Sigmoid colon (tissue), 7 donors: ENCODE results near the gene LRRC43. TPM values are rescaled to one million over a fixed set of nuclear protein-coding genes. Genes with fewer than 3 reads are reported as not detected.

Experiments
- DNase-seq: peaks from one replicate; pipeline ENCODE4 v3.0.0-alpha.2; 2019
- H3K27ac ChIP-seq, 4 donors: fragments of 200-600 bp; sonication (generic); one replicate each; pipeline ENCODE4 v1.5.1; 2016 to 2019; ENCODE audit warnings: mild to moderate bottlenecking in 1 of 4
- H3K27me3 ChIP-seq, 3 donors: fragments of 200-600 bp; sonication (generic); one replicate each; pipeline ENCODE4 v1.5.1; 2019; ENCODE audit warnings: mild to moderate bottlenecking in 1 of 3
- H3K36me3 ChIP-seq, 4 donors: fragments of 200-600 bp; sonication (generic); one replicate each; pipeline ENCODE4 v1.5.1; 2016 to 2019
- H3K4me1 ChIP-seq, 4 donors: fragments of 200-600 bp; sonication (generic); one replicate each; pipeline ENCODE4 v1.5.1; 2017 to 2019
- H3K4me3 ChIP-seq, 4 donors: fragments of 200-600 bp; sonication (generic); one replicate each; pipeline ENCODE4 v1.5.1; 2017 to 2019; ENCODE audit warnings: mild to moderate bottlenecking in 2 of 4, moderate library complexity in 1 of 4
- H3K9me3 ChIP-seq, 4 donors: fragments of 200-600 bp in 3 of 4; sonication (generic) in 3 of 4; one replicate each; pipeline versions ENCODE4 v1.5.1 to v1.6.1; 2013 to 2019
- EP300 ChIP-seq, 4 donors: sonication (generic); formaldehyde crosslinking; IDR thresholded peaks; one replicate each; pipeline ENCODE4 v1.6.1; 2017; ENCODE audit warnings: antibody characterized with exemption in 4 of 4
- POLR2A ChIP-seq, 2 donors: fragments of 450-650 bp; IDR thresholded peaks; one replicate each; pipeline ENCODE4 v1.6.1; 2016; ENCODE audit warnings: antibody characterized with exemption in 2 of 2, mild to moderate bottlenecking in 2 of 2, moderate library complexity in 2 of 2
- POLR2AphosphoS5 ChIP-seq, 4 donors: sonication (generic); formaldehyde crosslinking; IDR thresholded peaks; one replicate each; pipeline ENCODE4 v1.6.1; 2017; ENCODE audit warnings: antibody characterized with exemption in 4 of 4
- WGBS, 2 donors: extraction: QIAGEN DNeasy Blood & Tissue Kit; methylation state at CpG; one replicate each; pipeline ENCODE4 v1.1.7; 2013; 5-methylcytosine and 5-hydroxymethylcytosine counted together
- intact Hi-C: fragments of 100-400 bp; cut with DNase I; formaldehyde crosslinking; loops from one replicate; pipeline ENCODE4 v1.15.1; 2023
- polyA plus RNA-seq, 3 donors: library from polyadenylated mRNA; stranded (reverse); fragments of 200-250 nt; gene quantifications; one replicate each; pipeline ENCODE4 v1.2.3, GENCODE V29; 2013
- total RNA-seq, 4 donors: library from RNA; depleted of rRNA; stranded (reverse); fragments of >200 nt; gene quantifications; one replicate each; pipeline ENCODE4 v1.1.0, GENCODE V29; 2016
- TF ChIP-seq, protein P1 (sequence below), 4 experiments: fragments of 450-650 bp in 3 of 4; fragments of 200-600 bp in 1 of 4; IDR thresholded peaks; one replicate each; pipeline ENCODE4 v1.5.1; 2016 to 2019; ENCODE audit warnings: antibody characterized with exemption in 4 of 4, mild to moderate bottlenecking in 3 of 4, moderate library complexity in 2 of 4
- donor health status: healthy with polysubstance abuse.
- donor health status: Bipolar disorder and iron deficiency.
- donor health status: healthy.

Gene LRRC43
- total and polyA plus RNA-seq, 7 donors: 0.19 to 4.4 (median 1.2) TPM; not detected in 3

DNA sequence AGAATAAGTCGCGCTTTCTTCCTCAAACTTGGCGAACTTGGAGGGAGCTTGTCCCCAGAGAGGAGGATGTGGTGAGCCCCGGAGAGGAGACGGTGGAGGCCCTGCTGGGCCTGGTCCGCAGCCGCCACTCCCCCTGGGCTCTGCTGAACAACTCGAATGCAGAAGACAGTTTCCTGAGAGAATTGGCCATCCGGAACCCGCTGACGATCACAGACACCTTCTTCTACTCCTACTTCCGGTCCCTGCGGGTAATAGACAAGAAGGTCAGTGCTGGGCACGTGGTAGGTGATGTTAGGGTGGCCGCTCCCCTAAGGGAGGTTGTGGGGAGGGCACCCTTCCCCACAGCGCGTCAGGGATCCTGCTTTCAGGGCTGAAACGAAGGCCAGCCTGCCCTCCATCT lies 1.6 kb downstream of the LRRC43 start:
- peaks cover 0 to 11% (median 5%) of the 10 kb centered on the region in 4 donors for H3K4me1 ChIP-seq
- no peak overlapping the region for H3K27ac ChIP-seq
- H3K36me3 ChIP-seq: no peaks in the 10 kb centered on the region
- TF ChIP-seq, protein P1, sequence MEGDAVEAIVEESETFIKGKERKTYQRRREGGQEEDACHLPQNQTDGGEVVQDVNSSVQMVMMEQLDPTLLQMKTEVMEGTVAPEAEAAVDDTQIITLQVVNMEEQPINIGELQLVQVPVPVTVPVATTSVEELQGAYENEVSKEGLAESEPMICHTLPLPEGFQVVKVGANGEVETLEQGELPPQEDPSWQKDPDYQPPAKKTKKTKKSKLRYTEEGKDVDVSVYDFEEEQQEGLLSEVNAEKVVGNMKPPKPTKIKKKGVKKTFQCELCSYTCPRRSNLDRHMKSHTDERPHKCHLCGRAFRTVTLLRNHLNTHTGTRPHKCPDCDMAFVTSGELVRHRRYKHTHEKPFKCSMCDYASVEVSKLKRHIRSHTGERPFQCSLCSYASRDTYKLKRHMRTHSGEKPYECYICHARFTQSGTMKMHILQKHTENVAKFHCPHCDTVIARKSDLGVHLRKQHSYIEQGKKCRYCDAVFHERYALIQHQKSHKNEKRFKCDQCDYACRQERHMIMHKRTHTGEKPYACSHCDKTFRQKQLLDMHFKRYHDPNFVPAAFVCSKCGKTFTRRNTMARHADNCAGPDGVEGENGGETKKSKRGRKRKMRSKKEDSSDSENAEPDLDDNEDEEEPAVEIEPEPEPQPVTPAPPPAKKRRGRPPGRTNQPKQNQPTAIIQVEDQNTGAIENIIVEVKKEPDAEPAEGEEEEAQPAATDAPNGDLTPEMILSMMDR (IDR thresholded peaks at IDR 0.05): no peak
- no peak for TF ChIP-seq EP300 (IDR thresholded peaks at IDR 0.05)
- no peak for TF ChIP-seq POLR2AphosphoS5 (IDR thresholded peaks at IDR 0.05)
- no peak for TF ChIP-seq POLR2A (IDR thresholded peaks at IDR 0.05)
- H3K27me3 ChIP-seq: no peaks in the 10 kb centered on the region
- no peaks in the 10 kb centered on the region for H3K9me3 ChIP-seq
- intact Hi-C loops: loop anchor here (10.0 kb wide), 1 partner anchor 150 kb away; no protein-coding TSS in a partner anchor
- WGBS, 2 donors: 60 to 86% methylated on average over 18 of the region's 18 CpGs
- H3K4me3 ChIP-seq: no peak overlapping the region
- no peak for DNase-seq

DNA sequence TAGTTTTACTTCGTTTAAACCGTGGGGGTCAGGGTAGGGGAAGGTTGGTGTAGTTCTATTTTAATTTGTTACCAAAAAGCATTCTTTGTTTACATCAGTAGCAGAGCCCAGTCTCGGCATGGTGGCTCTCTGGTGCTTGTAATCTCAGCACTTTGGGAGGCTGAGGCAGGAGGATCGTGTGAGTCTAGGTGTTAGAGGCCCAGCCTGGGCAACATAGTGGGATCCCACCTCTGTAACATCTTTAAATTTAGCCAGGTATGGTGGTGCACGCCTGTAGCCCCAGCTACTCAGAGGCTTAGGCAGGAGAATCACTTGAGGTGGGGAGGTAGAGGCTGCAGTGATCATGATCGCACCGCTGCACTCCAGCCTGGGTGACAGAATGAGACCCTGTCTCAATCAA lies 2.2 kb downstream of the LRRC43 start:
- intact Hi-C loops: loop anchor here (10.0 kb wide), 1 partner anchor 150 kb away; no protein-coding TSS in a partner anchor
- H3K36me3 ChIP-seq: no peaks in the 10 kb centered on the region
- 90 to 92% methylated on average over 7 of the region's 7 CpGs for WGBS, 2 donors
- no peaks in the 10 kb centered on the region for H3K27me3 ChIP-seq
- H3K4me1 ChIP-seq: peaks cover 0 to 11% (median 5%) of the 10 kb centered on the region in 4 donors
- TF ChIP-seq POLR2A (IDR thresholded peaks at IDR 0.05): no peak
- no peak for TF ChIP-seq EP300 (IDR thresholded peaks at IDR 0.05)
- TF ChIP-seq, protein P1 (IDR thresholded peaks at IDR 0.05): no peak
- TF ChIP-seq POLR2AphosphoS5 (IDR thresholded peaks at IDR 0.05): no peak
- DNase-seq: no peak
- H3K27ac ChIP-seq: no peak overlapping the region
- no peaks in the 10 kb centered on the region for H3K9me3 ChIP-seq
- no peak overlapping the region for H3K4me3 ChIP-seq

DNA sequence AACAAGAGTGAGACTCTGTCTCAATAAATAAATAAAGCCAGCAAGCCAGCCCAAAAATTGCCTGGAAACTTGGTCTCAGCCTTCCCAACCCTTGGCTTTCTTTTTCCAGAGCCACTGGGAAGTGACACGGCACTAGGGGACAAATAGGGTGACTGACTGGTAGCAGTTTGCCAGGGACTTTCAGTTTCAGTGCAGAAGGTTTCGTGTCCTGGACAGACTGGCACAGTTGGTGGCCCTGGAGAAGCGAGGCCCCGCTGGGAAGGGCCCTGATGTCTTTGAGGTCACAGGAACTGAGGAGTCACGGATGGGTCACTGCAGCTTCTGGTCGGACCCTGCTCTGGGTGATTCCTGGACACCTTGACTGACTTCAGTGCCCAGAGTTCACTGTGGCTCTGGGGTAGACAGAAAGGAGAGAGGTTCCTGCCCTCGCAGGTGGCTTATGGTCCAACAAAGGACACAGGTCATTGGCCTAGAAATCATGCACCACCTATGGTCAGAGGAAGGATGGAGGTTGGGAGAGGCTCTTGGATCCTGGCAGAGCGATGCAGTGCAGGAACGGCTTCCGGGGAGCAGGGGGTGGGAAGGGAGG lies 2.7 kb downstream of the LRRC43 start:
- TF ChIP-seq, protein P1 (IDR thresholded peaks at IDR 0.05): no peak
- TF ChIP-seq POLR2AphosphoS5 (IDR thresholded peaks at IDR 0.05) (no peak), EP300 (IDR thresholded peaks at IDR 0.05) (no peak), POLR2A (IDR thresholded peaks at IDR 0.05) (no peak)
- Histone ChIP-seq H3K4me1 (peaks cover 0 to 11% (median 5%) of the 10 kb centered on the region in 4 donors), H3K36me3 (no peaks in the 10 kb centered on the region), H3K27ac (no peak overlapping the region), H3K9me3 (no peaks in the 10 kb centered on the region), H3K4me3 (no peak overlapping the region), H3K27me3 (no peaks in the 10 kb centered on the region)
- WGBS, 2 donors: 87 to 90% methylated on average over 10 of the region's 10 CpGs
- intact Hi-C loops: loop anchor here (10.0 kb wide), 1 partner anchor 151 kb away; no protein-coding TSS in a partner anchor
- no peak for DNase-seq

DNA sequence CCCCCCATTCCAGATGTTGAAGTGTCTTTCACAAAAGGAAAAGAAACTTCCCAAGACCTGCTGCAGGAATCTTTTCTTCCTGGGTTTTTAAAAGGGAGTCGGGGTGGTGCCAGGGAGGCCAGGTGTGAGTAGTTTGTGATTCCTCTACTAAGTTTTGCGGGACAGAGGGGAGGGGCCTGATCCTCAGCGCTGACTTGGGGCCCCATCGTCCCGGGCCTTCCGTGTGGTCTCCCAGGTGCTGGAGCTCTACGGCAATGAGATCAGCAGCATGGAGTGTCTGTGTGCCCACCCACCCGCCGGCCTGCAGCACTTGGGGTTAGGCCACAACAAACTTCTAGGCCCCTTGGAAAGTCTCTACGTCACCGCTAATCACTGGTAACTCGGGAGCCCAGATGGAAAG lies 4.5 kb downstream of the LRRC43 start:
- no peaks in the 10 kb centered on the region for H3K36me3 ChIP-seq
- H3K4me3 ChIP-seq: no peak overlapping the region
- intact Hi-C loops: loop anchor here (10.0 kb wide), 1 partner anchor 153 kb away; no protein-coding TSS in a partner anchor
- 85% methylated on average over 12 of the region's 12 CpGs for WGBS, 2 donors
- DNase-seq: no peak
- no peak overlapping the region for H3K27ac ChIP-seq
- H3K27me3 ChIP-seq: no peaks in the 10 kb centered on the region
- H3K4me1 ChIP-seq: peaks cover 0 to 11% (median 5%) of the 10 kb centered on the region in 4 donors
- TF ChIP-seq EP300 (IDR thresholded peaks at IDR 0.05) (no peak), POLR2A (IDR thresholded peaks at IDR 0.05) (no peak), POLR2AphosphoS5 (IDR thresholded peaks at IDR 0.05) (no peak)
- TF ChIP-seq, protein P1 (IDR thresholded peaks at IDR 0.05): no peak
- H3K9me3 ChIP-seq: no peaks in the 10 kb centered on the region
